Gastrocnemius medialis (tissue), 4 donors: Measurements from ENCODE around the gene KLF2.

Source experiments
- POLR2A ChIP-seq, 2 donors: fragments of 450-650 bp; IDR thresholded peaks; one replicate each; pipeline ENCODE4 v1.6.1; 2017; ENCODE audit warnings: antibody characterized with exemption in 2 of 2, mild to moderate bottlenecking in 2 of 2, moderate library complexity in 2 of 2
- TF ChIP-seq, protein P1 (sequence below), 5 experiments: fragments of 450-650 bp in 3 of 5; fragments of 200-600 bp in 2 of 5; sonication (generic) in 2 of 5; IDR thresholded peaks in 4 of 5; conservative IDR thresholded peaks in 1 of 5; 1 replicate in 4 of 5; 2 replicates in 1 of 5; pipeline ENCODE4 v1.5.1; 2016 to 2019; ENCODE audit warnings: antibody characterized with exemption in 5 of 5, mild to moderate bottlenecking in 3 of 5, moderate library complexity in 3 of 5

DNA sequence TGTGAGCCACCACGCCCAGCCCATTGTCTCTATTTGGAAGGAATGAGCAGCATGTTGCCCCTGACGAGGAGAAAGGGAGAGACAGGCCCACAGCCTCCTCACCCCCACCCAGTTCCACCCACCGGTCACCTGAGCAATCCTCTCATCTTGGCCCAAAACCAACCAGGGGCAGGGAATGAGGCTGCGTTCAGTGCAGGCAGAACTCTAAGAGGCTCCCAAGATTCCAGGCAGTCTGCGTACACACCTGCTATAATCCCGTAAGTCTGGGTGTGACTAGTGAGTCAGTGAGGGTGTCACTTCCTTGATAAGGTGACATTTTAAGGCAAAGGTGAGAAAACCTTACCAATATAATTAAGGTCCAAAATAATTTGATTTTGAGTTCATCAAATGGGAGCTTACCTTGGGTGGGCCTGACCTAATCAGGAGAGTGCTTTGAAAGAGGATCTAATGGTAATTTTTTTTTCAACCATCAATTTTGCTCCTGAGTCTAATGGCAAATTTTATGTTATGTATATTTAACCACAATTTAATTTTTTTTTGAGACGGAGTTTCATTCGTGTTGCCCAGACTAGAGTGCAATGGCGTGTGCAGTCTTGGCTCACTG is 26.9 kb upstream of the KLF2 start:
- TF ChIP-seq POLR2A (IDR thresholded peaks at IDR 0.05) = no peak
- TF ChIP-seq, protein P1, sequence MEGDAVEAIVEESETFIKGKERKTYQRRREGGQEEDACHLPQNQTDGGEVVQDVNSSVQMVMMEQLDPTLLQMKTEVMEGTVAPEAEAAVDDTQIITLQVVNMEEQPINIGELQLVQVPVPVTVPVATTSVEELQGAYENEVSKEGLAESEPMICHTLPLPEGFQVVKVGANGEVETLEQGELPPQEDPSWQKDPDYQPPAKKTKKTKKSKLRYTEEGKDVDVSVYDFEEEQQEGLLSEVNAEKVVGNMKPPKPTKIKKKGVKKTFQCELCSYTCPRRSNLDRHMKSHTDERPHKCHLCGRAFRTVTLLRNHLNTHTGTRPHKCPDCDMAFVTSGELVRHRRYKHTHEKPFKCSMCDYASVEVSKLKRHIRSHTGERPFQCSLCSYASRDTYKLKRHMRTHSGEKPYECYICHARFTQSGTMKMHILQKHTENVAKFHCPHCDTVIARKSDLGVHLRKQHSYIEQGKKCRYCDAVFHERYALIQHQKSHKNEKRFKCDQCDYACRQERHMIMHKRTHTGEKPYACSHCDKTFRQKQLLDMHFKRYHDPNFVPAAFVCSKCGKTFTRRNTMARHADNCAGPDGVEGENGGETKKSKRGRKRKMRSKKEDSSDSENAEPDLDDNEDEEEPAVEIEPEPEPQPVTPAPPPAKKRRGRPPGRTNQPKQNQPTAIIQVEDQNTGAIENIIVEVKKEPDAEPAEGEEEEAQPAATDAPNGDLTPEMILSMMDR (IDR thresholded peaks at IDR 0.05 in 4 of 5, conservative IDR thresholded peaks at IDR 0.05 in 1 of 5) = no peak
